Liver (tissue), 3 donors: Measurements from ENCODE around the gene CDIPT.

Experiments used
- CTCF ChIP-seq: fragments of 150-350 bp; IDR thresholded peaks from 2 replicates; pipeline ENCODE4 v1.5.1; 2017; ENCODE audit warnings: improper control_type of control experiment, low read depth, low read length; ENCODE audit not compliant: missing input control
- FOXA1 ChIP-seq: IDR thresholded peaks from 2 replicates; pipeline ENCODE4 v1.6.1; 2016; ENCODE audit warnings: antibody characterized with exemption
- JUND ChIP-seq, 2 donors: IDR thresholded peaks; 2 replicates each; pipeline ENCODE4 v1.6.1; 2016; ENCODE audit warnings: antibody characterized with exemption in 2 of 2
- RAD21 ChIP-seq, 2 donors: IDR thresholded peaks; 2 replicates each; pipeline ENCODE4 v1.6.1; 2016; ENCODE audit warnings: antibody characterized with exemption in 2 of 2, mild to moderate bottlenecking in 2 of 2
- YY1 ChIP-seq: IDR thresholded peaks from 2 replicates; pipeline ENCODE4 v1.6.1; 2016; ENCODE audit warnings: antibody characterized with exemption, mild to moderate bottlenecking
- TF ChIP-seq, protein P1 (sequence below): IDR thresholded peaks from 2 replicates; pipeline ENCODE4 v1.6.1; 2016; ENCODE audit warnings: antibody characterized with exemption, mild to moderate bottlenecking
- donor health status: healthy.
- donor health status: healthy.

GRCh38 chr16:29911676-29912010 lies 48.6 kb upstream of the CDIPT start:
- TF ChIP-seq FOXA1, result no peak
- TF ChIP-seq, protein P1, sequence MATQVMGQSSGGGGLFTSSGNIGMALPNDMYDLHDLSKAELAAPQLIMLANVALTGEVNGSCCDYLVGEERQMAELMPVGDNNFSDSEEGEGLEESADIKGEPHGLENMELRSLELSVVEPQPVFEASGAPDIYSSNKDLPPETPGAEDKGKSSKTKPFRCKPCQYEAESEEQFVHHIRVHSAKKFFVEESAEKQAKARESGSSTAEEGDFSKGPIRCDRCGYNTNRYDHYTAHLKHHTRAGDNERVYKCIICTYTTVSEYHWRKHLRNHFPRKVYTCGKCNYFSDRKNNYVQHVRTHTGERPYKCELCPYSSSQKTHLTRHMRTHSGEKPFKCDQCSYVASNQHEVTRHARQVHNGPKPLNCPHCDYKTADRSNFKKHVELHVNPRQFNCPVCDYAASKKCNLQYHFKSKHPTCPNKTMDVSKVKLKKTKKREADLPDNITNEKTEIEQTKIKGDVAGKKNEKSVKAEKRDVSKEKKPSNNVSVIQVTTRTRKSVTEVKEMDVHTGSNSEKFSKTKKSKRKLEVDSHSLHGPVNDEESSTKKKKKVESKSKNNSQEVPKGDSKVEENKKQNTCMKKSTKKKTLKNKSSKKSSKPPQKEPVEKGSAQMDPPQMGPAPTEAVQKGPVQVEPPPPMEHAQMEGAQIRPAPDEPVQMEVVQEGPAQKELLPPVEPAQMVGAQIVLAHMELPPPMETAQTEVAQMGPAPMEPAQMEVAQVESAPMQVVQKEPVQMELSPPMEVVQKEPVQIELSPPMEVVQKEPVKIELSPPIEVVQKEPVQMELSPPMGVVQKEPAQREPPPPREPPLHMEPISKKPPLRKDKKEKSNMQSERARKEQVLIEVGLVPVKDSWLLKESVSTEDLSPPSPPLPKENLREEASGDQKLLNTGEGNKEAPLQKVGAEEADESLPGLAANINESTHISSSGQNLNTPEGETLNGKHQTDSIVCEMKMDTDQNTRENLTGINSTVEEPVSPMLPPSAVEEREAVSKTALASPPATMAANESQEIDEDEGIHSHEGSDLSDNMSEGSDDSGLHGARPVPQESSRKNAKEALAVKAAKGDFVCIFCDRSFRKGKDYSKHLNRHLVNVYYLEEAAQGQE, result no peak
- TF ChIP-seq CTCF, result no peak
- TF ChIP-seq YY1, result no peak
- no peak for TF ChIP-seq JUND (IDR thresholded peaks at IDR 0.05)
- no peak for TF ChIP-seq RAD21 (IDR thresholded peaks at IDR 0.05)
